Glomerular endothelial cell (primary cell): Measurements from ENCODE around the gene EBF4. TPM values are rescaled to one million over a fixed set of nuclear protein-coding genes. Genes with fewer than 3 reads are reported as not detected.
A peak's percentile ranks its signal among the peaks of the same experiment; 100 is the strongest.

Source experiments
- DNase-seq: peaks from one replicate; pipeline ENCODE4 v3.0.0-alpha.2; 2011; ENCODE audit warnings: low read depth, low spot score; ENCODE audit errors: extremely low read depth
- total RNA-seq: library from RNA; depleted of rRNA; stranded (reverse); fragments of >200 nt; gene quantifications from 2 replicates; pipeline ENCODE4 v1.2.3, GENCODE V29; 2015

EBF4 gene
- total RNA-seq, 1 donor from 2014 or later: 4.1 TPM

GRCh38 chr20:2783908-2784566 lies 91.5 kb downstream of the EBF4 start:
- no peak for DNase-seq

- no peak for DNase-seq
Observed at GRCh38 chr20:2793471-2793870, 100.9 kb downstream of the EBF4 start.

DNA sequence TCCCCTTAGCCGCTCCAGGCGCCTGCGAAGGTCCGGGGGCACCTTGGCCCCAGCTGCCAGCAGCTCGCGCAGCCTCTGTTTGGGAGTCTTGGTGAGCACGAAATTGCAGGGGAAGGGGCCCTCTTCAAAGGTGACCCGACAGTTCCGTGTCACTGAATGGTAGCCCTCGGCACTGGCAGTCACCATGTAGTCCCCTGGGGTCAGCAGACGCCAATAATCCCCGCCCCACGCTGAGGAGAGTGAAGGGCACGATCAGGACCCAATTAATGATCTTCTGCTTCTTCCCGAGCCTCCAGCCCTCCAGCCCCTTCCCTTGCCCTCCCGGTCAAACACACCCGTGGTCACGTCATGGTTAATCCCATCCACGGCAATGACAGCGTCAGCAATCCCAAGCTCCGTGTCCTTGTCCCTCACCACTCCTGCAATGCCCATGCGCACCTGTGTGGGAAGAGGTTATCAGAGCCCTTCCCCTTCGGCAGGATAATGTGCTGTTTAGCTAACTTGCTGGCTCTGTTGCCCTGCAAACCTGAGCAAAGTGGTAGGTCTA lies 101.7 kb downstream of the EBF4 start:
- no peak for DNase-seq

- no peak for DNase-seq
Observed at GRCh38 chr20:2794866-2795447, 102.4 kb downstream of the EBF4 start.

- DNase-seq: no peak
Observed at GRCh38 chr20:2795451-2795850, 102.9 kb downstream of the EBF4 start.

DNA sequence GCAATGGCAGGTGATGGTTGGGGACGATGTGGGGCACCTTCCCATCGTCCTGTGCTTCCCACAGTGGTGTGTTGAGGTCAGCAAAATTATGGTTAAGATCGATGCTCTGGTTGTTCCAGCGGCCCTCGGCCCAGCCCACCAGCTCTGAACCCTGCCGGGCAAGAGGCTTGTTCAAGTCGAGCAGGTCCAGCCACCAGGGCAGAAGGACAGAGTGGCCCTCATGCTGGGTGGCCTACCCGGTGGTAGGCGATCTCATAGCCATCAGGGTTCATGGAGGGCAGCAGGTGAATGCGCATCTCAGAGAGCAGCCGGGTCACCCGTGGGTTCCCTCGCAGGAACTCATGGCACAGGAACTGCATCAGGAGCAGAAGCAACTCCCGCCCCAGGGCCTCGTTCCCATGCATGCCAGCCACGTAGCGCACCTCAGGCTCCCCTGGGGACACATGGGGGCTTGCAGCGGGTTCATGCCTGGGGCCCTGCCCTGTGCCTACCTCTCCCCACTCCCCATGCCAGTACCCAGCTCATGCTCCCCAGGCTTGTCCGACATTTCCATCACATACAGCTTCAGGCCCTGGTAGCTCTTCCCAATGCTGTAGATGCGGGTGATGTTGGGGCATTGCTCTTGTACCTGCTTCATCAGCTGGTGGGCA lies 103.6 kb downstream of the EBF4 start:
- no peak for DNase-seq

DNA sequence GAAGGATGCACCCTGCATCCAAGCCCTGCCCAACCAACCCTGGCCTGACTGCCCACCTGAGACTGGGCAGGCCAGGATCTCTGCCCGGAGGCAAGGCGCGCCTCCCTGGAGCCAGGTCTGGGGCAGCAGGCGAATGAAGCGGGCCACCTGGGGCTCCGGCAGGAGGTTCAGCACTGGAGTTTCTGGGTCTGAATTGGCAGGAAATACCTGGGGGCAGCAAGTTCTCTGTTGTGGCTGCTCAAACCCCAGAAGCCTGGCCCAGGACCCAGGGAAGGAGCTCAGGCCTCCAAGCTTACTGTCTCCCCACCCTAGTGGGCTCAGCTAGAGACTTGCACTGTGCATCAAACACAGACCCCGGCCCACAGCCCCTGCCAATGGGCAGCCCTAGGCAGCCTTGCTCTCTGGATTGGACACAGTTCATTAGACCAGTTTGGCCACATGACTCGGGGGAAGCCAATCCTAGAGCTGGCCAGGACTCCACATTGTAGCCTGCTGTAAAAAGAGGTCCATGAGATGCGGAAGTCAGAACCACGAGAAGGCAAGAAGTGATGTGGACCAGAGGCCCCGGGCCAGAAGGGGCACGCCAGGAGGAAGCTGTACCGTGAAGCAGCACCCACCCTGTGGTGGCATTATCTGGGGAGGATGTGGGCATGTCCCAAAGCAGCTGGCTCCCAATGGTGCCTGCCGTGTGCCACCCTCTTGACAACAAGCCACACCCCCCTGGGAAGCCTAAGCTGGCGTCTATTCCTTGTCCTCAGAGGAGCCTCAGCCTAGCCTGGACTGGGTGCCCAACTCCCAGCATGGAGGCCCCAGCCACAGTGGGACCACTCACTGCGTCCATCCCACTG lies 104.8 kb downstream of the EBF4 start:
- DNase-seq: no peak

- no peak for DNase-seq
Observed at GRCh38 chr20:2798095-2798805, 105.7 kb downstream of the EBF4 start.

DNA sequence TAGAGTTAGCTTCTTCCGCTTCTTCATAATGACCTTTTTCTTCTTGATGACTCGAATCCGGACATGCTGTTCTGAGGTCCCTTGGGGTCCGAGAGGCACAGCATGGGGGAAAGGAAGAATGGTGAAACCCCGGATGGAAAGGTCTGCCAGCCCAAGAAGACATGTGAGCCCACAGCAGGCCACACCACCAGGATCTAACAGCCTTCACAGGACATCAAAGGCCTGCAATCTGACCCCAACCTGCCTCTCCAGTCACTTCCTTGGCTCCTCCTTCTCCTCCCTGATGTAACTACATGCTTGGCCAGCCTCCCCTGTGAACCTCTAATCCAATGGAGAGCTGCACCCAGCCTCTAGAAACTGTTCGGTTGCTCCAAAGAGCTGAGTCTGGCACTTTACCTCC lies 106.2 kb downstream of the EBF4 start:
- no peak for DNase-seq

DNA sequence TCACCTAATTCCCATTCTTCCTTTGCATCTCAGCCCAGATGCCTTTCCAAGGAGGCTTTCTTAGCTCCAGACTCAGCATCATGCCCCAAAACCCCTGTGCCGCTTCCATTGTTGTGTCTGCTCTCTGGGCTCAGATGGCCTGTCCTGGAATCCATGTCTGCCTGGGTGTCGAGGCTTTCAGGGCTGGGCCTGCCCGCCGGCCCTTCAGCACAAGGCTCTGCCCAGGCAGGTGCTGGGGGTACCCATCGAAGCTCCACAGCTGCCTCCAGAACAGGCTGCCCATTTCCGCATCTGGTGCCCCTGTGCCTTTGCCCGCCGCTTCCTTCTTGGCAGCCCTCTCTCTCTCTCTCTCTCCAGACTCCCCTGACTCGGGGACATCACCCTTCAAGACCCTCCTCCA lies 106.7 kb downstream of the EBF4 start:
- no peak for DNase-seq

GRCh38 chr20:2799688-2800520 lies 107.3 kb downstream of the EBF4 start:
- no peak for DNase-seq

DNA sequence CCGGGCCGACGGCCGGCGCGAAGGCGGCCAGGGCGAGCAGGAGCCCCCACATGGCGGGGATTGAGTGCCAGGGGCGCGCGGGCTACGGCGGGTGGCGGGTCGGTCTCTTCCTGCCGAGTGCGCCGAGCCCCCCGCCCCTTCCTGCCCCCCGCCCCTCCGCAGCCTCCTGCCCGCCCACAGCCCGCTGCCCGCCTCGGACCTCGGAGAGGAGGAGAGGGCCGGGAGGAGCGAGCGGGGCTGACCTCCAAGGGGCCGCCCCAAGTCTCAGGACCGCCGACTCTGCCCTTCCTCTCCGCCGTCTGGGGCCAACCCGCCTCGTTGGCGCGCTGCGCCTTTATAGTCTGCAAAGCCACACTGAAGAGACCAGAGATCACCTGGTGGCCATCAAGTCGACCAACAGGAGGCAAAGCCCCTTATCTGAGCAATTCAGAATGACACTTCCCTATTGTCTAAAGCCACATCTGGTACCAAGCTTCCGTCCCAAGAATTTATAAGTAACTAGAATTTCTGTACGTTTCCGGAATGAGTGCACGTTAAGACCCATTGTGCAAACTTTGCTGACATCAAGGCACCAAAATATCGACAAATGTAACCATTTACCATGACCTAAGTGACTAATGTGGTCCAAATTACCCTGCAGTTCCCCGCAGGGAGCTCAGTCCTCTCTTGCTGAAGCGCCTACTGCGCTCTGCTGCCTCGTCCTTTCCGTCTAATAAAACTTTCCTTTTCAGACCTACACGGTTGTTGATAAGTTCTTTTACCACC lies 108.1 kb downstream of the EBF4 start, which contains the start of gene CPXM1:
TSS of gene CPXM1 (minus strand) at position 107 of the 765 bp plus-strand sequence. CDS start at position 52, 55 bp downstream.
- peak; percentile 14 for DNase-seq

GRCh38 chr20:2801286-2801728 lies 108.7 kb downstream of the EBF4 start:
- no peak for DNase-seq

GRCh38 chr20:2804041-2804828 lies 111.7 kb downstream of the EBF4 start:
- DNase-seq: no peak

- no peak for DNase-seq
Observed at GRCh38 chr20:2804852-2805688, 112.5 kb downstream of the EBF4 start.

- DNase-seq: no peak
Observed at GRCh38 chr20:2805689-2806350, 113.2 kb downstream of the EBF4 start.
